ENCODE results near the gene APBA2. TPM values are rescaled to one million over a fixed set of nuclear protein-coding genes. Genes with fewer than 3 reads are reported as not detected.

Gene APBA2
- total RNA-seq, 4 donors from 2014 or later: 1.3 to 7.0 (median 2.4) TPM

DNA sequence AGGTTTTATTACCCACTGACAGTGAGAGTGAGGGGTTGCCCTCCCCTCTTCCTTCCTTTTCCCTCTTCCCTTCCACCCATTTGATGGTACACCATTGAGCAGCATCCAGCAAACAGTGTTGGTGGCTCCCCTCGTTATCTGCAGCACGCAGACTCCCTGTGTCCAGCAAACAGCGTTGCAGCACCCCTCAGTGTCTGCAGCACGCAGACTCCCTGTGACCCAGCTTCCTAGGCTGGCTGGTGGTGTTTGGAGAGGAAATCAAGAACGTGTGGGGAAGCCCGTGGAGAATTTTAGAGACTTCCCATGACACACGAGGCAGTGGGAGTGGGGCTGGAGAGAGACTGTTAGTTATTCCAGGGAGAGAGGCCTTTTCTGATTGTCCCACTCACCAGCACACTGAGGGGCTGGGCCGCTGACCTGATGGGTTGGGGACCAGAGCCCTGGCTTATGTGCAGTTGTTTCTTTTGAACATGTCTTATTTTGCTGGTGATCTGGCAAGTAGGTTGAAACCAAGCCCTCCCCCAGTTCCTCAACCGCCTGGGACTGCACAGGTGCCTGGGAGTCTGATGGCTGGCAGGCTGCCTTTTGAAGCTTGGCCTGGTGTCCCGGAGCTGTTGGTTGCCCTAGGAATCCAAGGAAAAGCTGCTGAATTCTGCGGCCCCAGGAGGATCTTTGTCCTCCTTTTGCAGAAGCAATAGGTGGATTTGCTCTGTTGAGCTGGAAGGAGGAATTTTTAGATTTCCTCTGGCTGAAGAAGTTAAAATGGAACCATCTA, 19.0 kb downstream of the APBA2 start:
- H3K4me1 ChIP-seq: no peaks in the 10 kb centered on the region
- H3K9me3 ChIP-seq: no peaks in the 10 kb centered on the region
- TF ChIP-seq POLR2AphosphoS5 (IDR thresholded peaks at IDR 0.05) (no peak), POLR2A (IDR thresholded peaks at IDR 0.05) (no peak), EP300 (IDR thresholded peaks at IDR 0.05) (no peak)
- TF ChIP-seq, protein P1, sequence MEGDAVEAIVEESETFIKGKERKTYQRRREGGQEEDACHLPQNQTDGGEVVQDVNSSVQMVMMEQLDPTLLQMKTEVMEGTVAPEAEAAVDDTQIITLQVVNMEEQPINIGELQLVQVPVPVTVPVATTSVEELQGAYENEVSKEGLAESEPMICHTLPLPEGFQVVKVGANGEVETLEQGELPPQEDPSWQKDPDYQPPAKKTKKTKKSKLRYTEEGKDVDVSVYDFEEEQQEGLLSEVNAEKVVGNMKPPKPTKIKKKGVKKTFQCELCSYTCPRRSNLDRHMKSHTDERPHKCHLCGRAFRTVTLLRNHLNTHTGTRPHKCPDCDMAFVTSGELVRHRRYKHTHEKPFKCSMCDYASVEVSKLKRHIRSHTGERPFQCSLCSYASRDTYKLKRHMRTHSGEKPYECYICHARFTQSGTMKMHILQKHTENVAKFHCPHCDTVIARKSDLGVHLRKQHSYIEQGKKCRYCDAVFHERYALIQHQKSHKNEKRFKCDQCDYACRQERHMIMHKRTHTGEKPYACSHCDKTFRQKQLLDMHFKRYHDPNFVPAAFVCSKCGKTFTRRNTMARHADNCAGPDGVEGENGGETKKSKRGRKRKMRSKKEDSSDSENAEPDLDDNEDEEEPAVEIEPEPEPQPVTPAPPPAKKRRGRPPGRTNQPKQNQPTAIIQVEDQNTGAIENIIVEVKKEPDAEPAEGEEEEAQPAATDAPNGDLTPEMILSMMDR (IDR thresholded peaks at IDR 0.05): no peak
- H3K36me3 ChIP-seq: no peaks in the 10 kb centered on the region
- 64% methylated on average over 11 of the region's 11 CpGs for WGBS
- no peak overlapping the region for H3K4me3 ChIP-seq
- H3K27me3 ChIP-seq: no peaks in the 10 kb centered on the region
- H3K27ac ChIP-seq: no peak overlapping the region
- peak; percentile 26 to 49 for DNase-seq (ENCODE audit: low spot score in 2 of 2)

GRCh38 chr15:28907338-28907960, 21.7 kb downstream of the APBA2 start:
- Histone ChIP-seq H3K4me1 (no peaks in the 10 kb centered on the region), H3K4me3 (no peak overlapping the region), H3K27ac (no peak overlapping the region), H3K36me3 (no peaks in the 10 kb centered on the region), H3K9me3 (no peaks in the 10 kb centered on the region), H3K27me3 (no peaks in the 10 kb centered on the region)
- TF ChIP-seq, protein P1 (IDR thresholded peaks at IDR 0.05): no peak
- TF ChIP-seq POLR2A (IDR thresholded peaks at IDR 0.05) (no peak), POLR2AphosphoS5 (IDR thresholded peaks at IDR 0.05) (no peak), EP300 (IDR thresholded peaks at IDR 0.05) (no peak)
- peak; percentile 33 to 49 for DNase-seq (ENCODE audit: low spot score in 2 of 2)
- WGBS: 83% methylated on average over 11 of the region's 11 CpGs

GRCh38 chr15:28909958-28910500, 24.3 kb downstream of the APBA2 start:
- Histone ChIP-seq H3K27ac (no peak overlapping the region), H3K27me3 (no peaks in the 10 kb centered on the region), H3K4me3 (no peak overlapping the region), H3K36me3 (no peaks in the 10 kb centered on the region), H3K9me3 (no peaks in the 10 kb centered on the region), H3K4me1 (no peaks in the 10 kb centered on the region)
- TF ChIP-seq EP300 (IDR thresholded peaks at IDR 0.05): no peak
- TF ChIP-seq POLR2AphosphoS5 (IDR thresholded peaks at IDR 0.05): no peak
- TF ChIP-seq, protein P1 (IDR thresholded peaks at IDR 0.05): no peak
- TF ChIP-seq POLR2A (IDR thresholded peaks at IDR 0.05): no peak
- WGBS: 89% methylated on average over 7 of the region's 7 CpGs
- DNase-seq (ENCODE audit: low spot score in 2 of 2): no peak

GRCh38 chr15:28911310-28911931, 25.6 kb downstream of the APBA2 start:
- no peaks in the 10 kb centered on the region for H3K4me1 ChIP-seq
- TF ChIP-seq EP300 (IDR thresholded peaks at IDR 0.05) (no peak), POLR2A (IDR thresholded peaks at IDR 0.05) (no peak)
- H3K4me3 ChIP-seq: no peak overlapping the region
- H3K9me3 ChIP-seq: no peaks in the 10 kb centered on the region
- WGBS: 62% methylated on average over 8 of the region's 8 CpGs
- no peaks in the 10 kb centered on the region for H3K36me3 ChIP-seq
- H3K27ac ChIP-seq: no peak overlapping the region
- peak; percentile 25 to 28 for DNase-seq (ENCODE audit: low spot score in 2 of 2)
- H3K27me3 ChIP-seq: no peaks in the 10 kb centered on the region

- TF ChIP-seq EP300 (IDR thresholded peaks at IDR 0.05) (no peak), POLR2A (IDR thresholded peaks at IDR 0.05) (no peak), POLR2AphosphoS5 (IDR thresholded peaks at IDR 0.05) (no peak)
- TF ChIP-seq, protein P1 (IDR thresholded peaks at IDR 0.05): no peak
- DNase-seq (ENCODE audit: low spot score in 2 of 2): peak; percentile 24 to 53
- Histone ChIP-seq H3K4me3 (no peak overlapping the region), H3K36me3 (no peaks in the 10 kb centered on the region), H3K27ac (no peak overlapping the region), H3K27me3 (no peaks in the 10 kb centered on the region), H3K9me3 (no peaks in the 10 kb centered on the region), H3K4me1 (no peaks in the 10 kb centered on the region)
- WGBS: no CpG with 5 or more reads among the region's 2 CpGs
Measured at GRCh38 chr15:28912422-28912821, 26.6 kb downstream of the APBA2 start.
